Mesothelial cell of epicardium (in vitro differentiated cells): ENCODE measurements around the gene BLOC1S2. TPM values are rescaled to one million over a fixed set of nuclear protein-coding genes. Genes with fewer than 3 reads are reported as not detected.
"Not testable (repeated sequence)": the region's sequence is repeated elsewhere in the genome, so short reads cannot be mapped to it uniquely, and the experiment has no call there.

ENCODE experiments used
- DNase-seq, 2 experiments: peaks; one replicate each; pipeline ENCODE4 v3.0.0; 2021; ENCODE audit warnings: low spot score in 2 of 2; ENCODE audit not compliant: unreplicated experiment in 2 of 2
- H3K27ac Mint-ChIP-seq: 2 replicates; pipeline ENCODE4 v1.8.0; 2021; ENCODE audit warnings: mixed read lengths
- H3K27me3 Mint-ChIP-seq: 2 replicates; pipeline ENCODE4 v1.8.0; 2021; ENCODE audit warnings: low read depth, mixed read lengths
- H3K36me3 Mint-ChIP-seq: 2 replicates; pipeline ENCODE4 v1.8.0; 2021; ENCODE audit warnings: mixed read lengths
- H3K4me1 Mint-ChIP-seq: 2 replicates; pipeline ENCODE4 v1.8.0; 2021; ENCODE audit warnings: mixed read lengths
- H3K4me3 Mint-ChIP-seq: 2 replicates; pipeline ENCODE4 v1.8.0; 2021; ENCODE audit warnings: mild to moderate bottlenecking, moderate library complexity, mixed read lengths
- H3K9me3 Mint-ChIP-seq: 2 replicates; pipeline ENCODE4 v1.8.0; 2021; ENCODE audit warnings: mixed read lengths
- total RNA-seq: library from RNA; stranded (reverse); gene quantifications from 3 replicates; pipeline ENCODE4 v1.2.1, GENCODE V29; 2021
- TF ChIP-seq, protein P1 (sequence below): fragments of 200-600 bp; sonication (generic); IDR thresholded peaks from one replicate; pipeline ENCODE4 v1.5.0; 2021; ENCODE audit warnings: antibody characterized with exemption; ENCODE audit not compliant: unreplicated experiment

The BLOC1S2 gene
- total RNA-seq, 1 donor from 2014 or later, result 33.0 TPM

DNA sequence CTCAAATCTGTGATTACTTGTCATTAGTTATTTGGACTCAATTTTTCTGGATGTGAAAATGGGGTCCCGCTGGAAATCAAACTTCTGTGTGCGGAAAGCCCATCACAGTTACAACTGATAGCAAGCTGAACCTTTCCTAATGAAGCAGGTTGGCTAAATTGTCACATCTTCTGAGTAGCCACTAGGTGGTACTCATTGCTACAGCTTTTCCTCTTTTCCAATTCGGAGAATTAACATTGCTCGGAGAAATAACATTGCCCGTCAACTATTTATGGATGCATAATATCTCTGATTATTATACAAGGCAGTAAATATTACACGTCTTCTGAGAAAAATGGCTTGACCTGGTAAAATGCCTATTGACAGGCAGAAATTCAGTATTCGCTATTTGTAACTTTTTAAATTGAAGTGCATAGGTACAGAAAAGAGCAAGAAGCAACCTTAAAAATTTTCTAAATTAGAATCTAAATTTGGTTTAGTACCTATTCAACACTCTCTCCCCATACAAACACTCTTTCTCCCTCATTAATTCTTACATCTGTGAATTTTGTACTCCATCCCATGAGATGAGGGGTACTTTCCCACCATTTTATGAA lies 17.3 kb upstream of the BLOC1S2 start:
- Mint-ChIP-seq H3K27me3 (peaks cover 45% of the 10 kb centered on the region), H3K4me1 (no peaks in the 10 kb centered on the region)
- DNase-seq, result no peak

DNA sequence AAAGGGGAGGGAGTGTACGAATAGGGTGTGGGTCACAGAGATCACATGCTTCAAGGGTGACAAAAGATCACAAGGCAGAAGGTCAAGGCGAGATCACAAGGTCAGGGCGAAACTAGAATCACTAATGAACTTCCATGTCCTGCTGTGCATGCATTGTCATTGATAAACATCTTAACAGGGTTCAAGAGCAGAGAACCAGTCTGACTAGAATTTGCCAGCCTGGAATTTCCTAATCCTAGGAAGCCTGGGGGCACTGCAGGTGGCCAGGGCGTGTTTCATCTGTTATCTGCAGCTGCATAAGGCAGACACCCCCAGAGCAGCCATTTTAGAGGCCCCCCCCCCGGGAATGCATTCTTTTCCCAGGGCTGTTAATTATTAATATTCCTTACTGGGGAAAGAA lies 14.6 kb upstream of the BLOC1S2 start:
- H3K4me1 Mint-ChIP-seq, H3K27ac Mint-ChIP-seq, H3K4me3 Mint-ChIP-seq, DNase-seq, H3K36me3 Mint-ChIP-seq, H3K9me3 Mint-ChIP-seq: not testable (repeated sequence)
- H3K27me3 Mint-ChIP-seq, result peaks cover 40% of the 10 kb centered on the region

More for the DNA sequence above, 17.3 kb upstream of the BLOC1S2 start:
- Mint-ChIP-seq H3K36me3 (no peaks in the 10 kb centered on the region), H3K4me3 (no peak overlapping the region), H3K9me3 (peaks cover 7% of the 10 kb centered on the region), H3K27ac (no peak overlapping the region)
- TF ChIP-seq, protein P1, sequence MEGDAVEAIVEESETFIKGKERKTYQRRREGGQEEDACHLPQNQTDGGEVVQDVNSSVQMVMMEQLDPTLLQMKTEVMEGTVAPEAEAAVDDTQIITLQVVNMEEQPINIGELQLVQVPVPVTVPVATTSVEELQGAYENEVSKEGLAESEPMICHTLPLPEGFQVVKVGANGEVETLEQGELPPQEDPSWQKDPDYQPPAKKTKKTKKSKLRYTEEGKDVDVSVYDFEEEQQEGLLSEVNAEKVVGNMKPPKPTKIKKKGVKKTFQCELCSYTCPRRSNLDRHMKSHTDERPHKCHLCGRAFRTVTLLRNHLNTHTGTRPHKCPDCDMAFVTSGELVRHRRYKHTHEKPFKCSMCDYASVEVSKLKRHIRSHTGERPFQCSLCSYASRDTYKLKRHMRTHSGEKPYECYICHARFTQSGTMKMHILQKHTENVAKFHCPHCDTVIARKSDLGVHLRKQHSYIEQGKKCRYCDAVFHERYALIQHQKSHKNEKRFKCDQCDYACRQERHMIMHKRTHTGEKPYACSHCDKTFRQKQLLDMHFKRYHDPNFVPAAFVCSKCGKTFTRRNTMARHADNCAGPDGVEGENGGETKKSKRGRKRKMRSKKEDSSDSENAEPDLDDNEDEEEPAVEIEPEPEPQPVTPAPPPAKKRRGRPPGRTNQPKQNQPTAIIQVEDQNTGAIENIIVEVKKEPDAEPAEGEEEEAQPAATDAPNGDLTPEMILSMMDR, result peak; percentile 49

DNA sequence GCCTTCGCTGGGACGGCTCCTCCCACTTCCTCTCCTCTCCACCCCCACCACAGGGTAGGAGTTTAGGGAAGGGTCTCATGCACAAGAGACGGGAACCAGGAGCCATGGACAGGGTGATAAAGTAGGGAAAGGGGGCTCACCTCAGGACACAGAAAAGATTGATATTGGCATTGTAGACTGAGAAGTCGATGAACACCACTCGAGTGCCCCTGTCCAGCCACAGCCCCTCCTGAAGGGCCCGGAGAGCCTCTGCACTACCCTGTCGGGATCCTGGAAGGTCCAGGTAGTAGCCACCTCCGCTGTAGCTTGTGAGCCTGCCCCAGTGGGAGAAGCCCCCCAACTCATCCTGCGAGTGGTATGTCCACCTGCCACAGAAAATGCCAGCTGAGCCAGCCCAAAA lies 10.8 kb upstream of the BLOC1S2 start:
- TF ChIP-seq, protein P1, result no peak
- Mint-ChIP-seq H3K4me1 (no peaks in the 10 kb centered on the region), H3K9me3 (peaks cover 7% of the 10 kb centered on the region), H3K36me3 (no peaks in the 10 kb centered on the region), H3K27ac (no peak overlapping the region), H3K27me3 (peaks cover 48% of the 10 kb centered on the region), H3K4me3 (no peak overlapping the region)
- DNase-seq, result no peak

GRCh38 chr10:100293066-100293465 lies 6.6 kb upstream of the BLOC1S2 start:
- no peaks in the 10 kb centered on the region for H3K9me3 Mint-ChIP-seq
- H3K27me3 Mint-ChIP-seq, result peaks cover 62% of the 10 kb centered on the region
- H3K4me3 Mint-ChIP-seq, result no peak overlapping the region
- H3K27ac Mint-ChIP-seq, result no peak overlapping the region
- no peaks in the 10 kb centered on the region for H3K36me3 Mint-ChIP-seq
- no peak for DNase-seq
- TF ChIP-seq, protein P1, result no peak
- H3K4me1 Mint-ChIP-seq, result no peaks in the 10 kb centered on the region

DNA sequence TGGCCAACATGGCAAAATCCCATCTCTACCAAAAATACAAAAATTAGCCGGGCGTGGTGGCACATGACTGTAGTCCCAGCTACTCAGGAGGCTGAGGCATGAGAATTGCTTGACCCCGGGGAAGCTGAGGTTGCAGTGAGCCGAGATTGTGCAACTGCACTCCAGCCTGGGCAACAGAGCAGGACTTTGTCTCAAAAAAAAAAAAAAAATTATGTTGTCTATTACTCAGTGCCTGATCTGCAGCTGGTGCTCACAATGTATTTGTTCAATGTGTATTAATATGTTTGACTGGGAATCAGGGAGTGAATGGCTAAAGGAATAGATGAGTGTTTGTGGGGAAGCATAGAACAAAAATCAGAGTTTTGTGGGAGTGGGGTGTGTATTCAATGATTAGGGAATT lies 5.8 kb upstream of the BLOC1S2 start:
- H3K27me3 Mint-ChIP-seq, result peaks cover 59% of the 10 kb centered on the region
- H3K9me3 Mint-ChIP-seq, H3K4me3 Mint-ChIP-seq, H3K36me3 Mint-ChIP-seq, DNase-seq, H3K4me1 Mint-ChIP-seq, H3K27ac Mint-ChIP-seq: not testable (repeated sequence)

GRCh38 chr10:100291356-100291755 lies 4.9 kb upstream of the BLOC1S2 start:
- no peak overlapping the region for H3K27ac Mint-ChIP-seq
- H3K36me3 Mint-ChIP-seq, result no peaks in the 10 kb centered on the region
- DNase-seq, result no peak
- H3K4me1 Mint-ChIP-seq, result peaks cover 3% of the 10 kb centered on the region
- peaks cover 49% of the 10 kb centered on the region for H3K27me3 Mint-ChIP-seq
- TF ChIP-seq, protein P1, result no peak
- no peak overlapping the region for H3K4me3 Mint-ChIP-seq
- no peaks in the 10 kb centered on the region for H3K9me3 Mint-ChIP-seq

DNA sequence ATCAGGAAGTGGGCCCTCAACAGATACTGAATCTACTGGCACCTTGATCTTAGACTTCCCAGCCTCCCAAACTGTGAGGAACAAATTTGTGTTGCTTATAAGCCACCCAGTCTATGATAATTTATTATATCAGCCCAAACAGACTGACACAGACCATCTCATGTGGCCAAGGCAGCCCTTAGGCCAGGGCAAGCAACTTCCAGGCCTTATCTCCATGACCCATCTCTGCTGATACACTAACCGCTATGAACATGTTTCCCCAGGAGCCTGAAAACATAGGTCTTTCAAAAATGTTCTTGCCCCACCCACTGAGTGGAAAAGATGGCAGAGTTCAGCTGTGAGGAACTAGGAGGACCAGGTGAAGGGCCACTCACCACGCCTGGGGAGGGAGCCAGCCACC lies 3.2 kb upstream of the BLOC1S2 start:
- Mint-ChIP-seq H3K36me3 (no peaks in the 10 kb centered on the region), H3K4me1 (peaks cover 14% of the 10 kb centered on the region), H3K9me3 (no peaks in the 10 kb centered on the region), H3K4me3 (no peak overlapping the region), H3K27ac (no peak overlapping the region), H3K27me3 (peaks cover 40% of the 10 kb centered on the region)
- TF ChIP-seq, protein P1, result no peak
- DNase-seq, result no peak
